Tibial artery (tissue), 4 donors: ENCODE results near the gene SOD3.

ENCODE experiments used
- DNase-seq, 2 donors: peaks; one replicate each; pipeline ENCODE4 v3.0.0-alpha.2; 2019
- H3K27ac ChIP-seq, 2 donors: fragments of 200-600 bp; sonication (generic) in 1 of 2; 1 replicate in 1 of 2; 2 replicates in 1 of 2; pipeline ENCODE4 v1.5.1; 2018 to 2019; ENCODE audit warnings: mild to moderate bottlenecking in 1 of 2
- H3K27me3 ChIP-seq, 2 donors: fragments of 200-600 bp; sonication (generic) in 1 of 2; one replicate each; pipeline versions ENCODE4 v1.5.1 to v1.6.0; 2016 to 2019
- H3K36me3 ChIP-seq, 3 donors: fragments of 200-600 bp; sonication (generic) in 2 of 3; one replicate each; pipeline ENCODE4 v1.5.1; 2016 to 2019; ENCODE audit warnings: mild to moderate bottlenecking in 2 of 3
- H3K4me1 ChIP-seq, 4 donors: fragments of 200-600 bp; sonication (generic) in 2 of 4; 1 replicate in 3 of 4; 2 replicates in 1 of 4; pipeline ENCODE4 v1.5.1; 2016 to 2019
- H3K4me3 ChIP-seq, 2 donors: fragments of 200-600 bp; sonication (generic) in 1 of 2; 1 replicate in 1 of 2; 2 replicates in 1 of 2; pipeline ENCODE4 v1.5.1; 2018 to 2019; ENCODE audit warnings: mild to moderate bottlenecking in 2 of 2
- H3K9me3 ChIP-seq, 3 donors: fragments of 200-600 bp; sonication (generic) in 1 of 3; one replicate each; pipeline ENCODE4 v1.5.1; 2016 to 2019
- CTCF ChIP-seq, 2 experiments: fragments of 200-600 bp in 1 of 2; fragments of 450-650 bp in 1 of 2; IDR thresholded peaks; one replicate each; pipeline ENCODE4 v1.5.1; 2017 to 2019; ENCODE audit warnings: antibody characterized with exemption in 2 of 2, mild to moderate bottlenecking in 1 of 2, moderate library complexity in 1 of 2
- intact Hi-C: fragments of 100-400 bp; cut with DNase I; formaldehyde crosslinking; loops from one replicate; pipeline ENCODE4 v1.15.0; 2023; ENCODE audit warnings: low total_unique reads

Gene SOD3

GRCh38 chr4:24835696-24836095 is 40.3 kb downstream of the SOD3 start:
- Histone ChIP-seq H3K4me1 (peaks cover 0 to 5% (median 0%) of the 10 kb centered on the region in 4 donors), H3K27me3 (no peaks in the 10 kb centered on the region), H3K9me3 (no peaks in the 10 kb centered on the region), H3K36me3 (peaks cover 35 to 45% (median 42%) of the 10 kb centered on the region in 3 donors), H3K27ac (no peak overlapping the region), H3K4me3 (no peak overlapping the region)
- intact Hi-C loops, result no loop called here
- no peak for DNase-seq
- TF ChIP-seq CTCF (IDR thresholded peaks at IDR 0.05), result no peak

GRCh38 chr4:24836661-24837242 is 41.4 kb downstream of the SOD3 start:
- no peak for DNase-seq

DNA sequence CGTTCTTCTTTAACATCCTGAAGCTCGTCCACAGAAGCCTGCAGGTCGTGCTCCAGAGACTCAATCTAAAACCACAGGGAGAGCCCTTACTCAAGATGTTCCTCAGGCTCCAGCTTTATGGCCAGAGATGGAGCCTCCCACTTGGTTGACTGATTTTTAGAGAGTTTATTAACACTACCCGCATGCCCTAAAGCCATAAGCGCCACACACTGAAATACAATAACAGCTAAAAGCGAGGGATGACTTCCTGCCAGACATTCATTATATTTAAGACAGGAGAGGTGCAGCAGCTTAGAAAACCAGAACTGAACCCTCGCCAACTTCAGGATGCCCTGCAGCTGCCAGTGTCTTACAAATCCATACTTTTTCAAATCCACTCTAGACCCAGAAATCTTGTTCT is 42.0 kb downstream of the SOD3 start:
- no peak overlapping the region for H3K27ac ChIP-seq
- intact Hi-C loops, result no loop called here
- H3K4me3 ChIP-seq, result no peak overlapping the region
- peaks cover 0 to 14% (median 2%) of the 10 kb centered on the region in 4 donors for H3K4me1 ChIP-seq
- no peaks in the 10 kb centered on the region for H3K27me3 ChIP-seq
- no peak for DNase-seq
- H3K36me3 ChIP-seq, result peaks cover 25 to 33% (median 26%) of the 10 kb centered on the region in 3 donors
- no peak for TF ChIP-seq CTCF (IDR thresholded peaks at IDR 0.05)
- H3K9me3 ChIP-seq, result no peaks in the 10 kb centered on the region

More at GRCh38 chr4:24836661-24837242, 41.4 kb downstream of the SOD3 start:
- H3K36me3 ChIP-seq, result peaks cover 26 to 34% (median 31%) of the 10 kb centered on the region in 3 donors
- intact Hi-C loops, result no loop called here
- no peak overlapping the region for H3K4me3 ChIP-seq
- no peaks in the 10 kb centered on the region for H3K27me3 ChIP-seq
- TF ChIP-seq CTCF (IDR thresholded peaks at IDR 0.05), result no peak
- no peak overlapping the region for H3K27ac ChIP-seq
- peaks cover 0 to 14% (median 2%) of the 10 kb centered on the region in 4 donors for H3K4me1 ChIP-seq
- no peaks in the 10 kb centered on the region for H3K9me3 ChIP-seq

- H3K4me3 ChIP-seq, result no peak overlapping the region
- no peak overlapping the region for H3K27ac ChIP-seq
- H3K9me3 ChIP-seq, result no peaks in the 10 kb centered on the region
- no peak for TF ChIP-seq CTCF (IDR thresholded peaks at IDR 0.05)
- no peaks in the 10 kb centered on the region for H3K27me3 ChIP-seq
- peaks cover 25 to 33% (median 26%) of the 10 kb centered on the region in 3 donors for H3K36me3 ChIP-seq
- intact Hi-C loops, result no loop called here
- DNase-seq, result no peak
- peaks cover 0 to 14% (median 2%) of the 10 kb centered on the region in 4 donors for H3K4me1 ChIP-seq
Observed at GRCh38 chr4:24837781-24838180, 42.4 kb downstream of the SOD3 start.

DNA sequence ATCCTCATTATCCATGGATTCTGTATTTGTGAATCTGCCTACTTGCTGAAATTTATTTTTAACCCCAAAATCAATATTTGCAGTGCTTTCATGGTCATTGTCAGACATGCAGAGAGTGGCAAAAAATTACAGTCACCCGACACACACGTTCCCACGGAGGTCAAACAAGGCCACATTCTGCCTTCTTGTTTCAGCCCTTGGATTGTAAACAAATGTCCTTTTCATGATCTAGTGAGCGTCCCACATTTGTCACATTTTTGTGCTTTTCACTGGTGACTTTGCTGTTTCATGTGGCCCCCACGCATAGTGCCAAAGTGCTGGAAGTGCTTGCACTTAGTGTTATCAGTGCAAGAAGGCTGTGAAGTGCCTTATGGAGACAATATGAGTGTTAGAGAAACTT is 45.0 kb downstream of the SOD3 start:
- Histone ChIP-seq H3K4me3 (no peak overlapping the region), H3K9me3 (no peaks in the 10 kb centered on the region), H3K4me1 (peaks cover 0 to 14% (median 2%) of the 10 kb centered on the region in 4 donors), H3K36me3 (peaks cover 12 to 24% (median 17%) of the 10 kb centered on the region in 3 donors), H3K27ac (peak overlapping the region in 1 of 2 donors; percentile 2), H3K27me3 (no peaks in the 10 kb centered on the region)
- intact Hi-C loops, result no loop called here
- DNase-seq, result no peak
- TF ChIP-seq CTCF (IDR thresholded peaks at IDR 0.05), result no peak
